Naive thymus-derived CD4-positive, alpha-beta T cell (primary cell): ENCODE measurements around the gene SUPT6H. TPM values are rescaled to one million over a fixed set of nuclear protein-coding genes. Genes with fewer than 3 reads are reported as not detected.

Experiments used
- ATAC-seq: fragments of 150-1000 bp; cut with Tn5 transposase; 2 replicates; pipeline ENCODE4 v1.10.0; 2021; ENCODE audit warnings: mild to moderate bottlenecking, moderate library complexity
- CTCF ChIA-PET: fragments of 350-600 bp; sonication (Branson Sonifier 250); formaldehyde crosslinking; loops from one replicate; lab custom pipeline; 2021; ENCODE audit warnings: antibody characterized with exemption; lab: Charles Lee
- POLR2A ChIA-PET: fragments of 350-600 bp; sonication (Branson Sonifier 250); formaldehyde crosslinking; loops from one replicate; lab custom pipeline; 2021; ENCODE audit warnings: antibody characterized with exemption, inconsistent platforms; lab: Charles Lee
- DNase-seq, 9 donors: peaks; one replicate each; pipeline versions ENCODE4 v3.0.0 to v3.0.0-alpha.2; 2020 to 2022; ENCODE audit warnings: mixed read lengths in 1 of 9
- H3K27ac ChIP-seq: one replicate; pipeline ENCODE4 v1.7.0; 2013; ENCODE audit warnings: mild to moderate bottlenecking, low read depth, low read length, moderate library complexity
- H3K27me3 ChIP-seq, 2 donors: one replicate each; pipeline ENCODE4 v1.7.0; 2013; ENCODE audit warnings: low read length in 2 of 2, mild to moderate bottlenecking in 2 of 2, moderate library complexity in 2 of 2; ENCODE audit not compliant: control insufficient read depth in 2 of 2, insufficient read depth in 2 of 2
- H3K36me3 ChIP-seq, 3 experiments: 1 replicate in 2 of 3; 2 replicates in 1 of 3; pipeline ENCODE4 v1.7.0; 2013; ENCODE audit warnings: low read length in 3 of 3, mild to moderate bottlenecking in 3 of 3, moderate library complexity in 1 of 3; ENCODE audit not compliant: insufficient read depth in 3 of 3, control insufficient read depth in 2 of 3
- H3K4me1 ChIP-seq, 2 donors: one replicate each; pipeline ENCODE4 v1.7.0; 2013; ENCODE audit warnings: low read length in 2 of 2, mild to moderate bottlenecking in 2 of 2, moderate library complexity in 1 of 2; ENCODE audit not compliant: control insufficient read depth in 2 of 2, insufficient read depth in 2 of 2
- H3K4me3 ChIP-seq: 2 replicates; pipeline ENCODE4 v1.7.0; 2013; ENCODE audit warnings: mild to moderate bottlenecking, low read length
- H3K9me3 ChIP-seq, 3 experiments: 1 replicate in 2 of 3; 2 replicates in 1 of 3; pipeline ENCODE4 v1.7.0; 2013; ENCODE audit warnings: low read length in 3 of 3; ENCODE audit not compliant: control insufficient read depth in 2 of 3
- H3K27ac Mint-ChIP-seq, 9 donors: one replicate each; pipeline ENCODE4 v1.8.0; 2020 to 2022; ENCODE audit warnings: mixed read lengths in 9 of 9, mild to moderate bottlenecking in 8 of 9, moderate library complexity in 5 of 9, inconsistent platforms in 2 of 9
- H3K27me3 Mint-ChIP-seq, 5 donors: one replicate each; pipeline ENCODE4 v1.8.0; 2021 to 2022; ENCODE audit warnings: mixed read lengths in 5 of 5, mild to moderate bottlenecking in 1 of 5
- H3K36me3 Mint-ChIP-seq, 5 donors: one replicate each; pipeline ENCODE4 v1.8.0; 2020 to 2022; ENCODE audit warnings: mixed read lengths in 5 of 5, mild to moderate bottlenecking in 3 of 5, inconsistent platforms in 1 of 5
- H3K4me1 Mint-ChIP-seq, 7 donors: one replicate each; pipeline ENCODE4 v1.8.0; 2020 to 2022; ENCODE audit warnings: mixed read lengths in 7 of 7, mild to moderate bottlenecking in 3 of 7, inconsistent platforms in 1 of 7
- H3K4me3 Mint-ChIP-seq, 10 donors: one replicate each; pipeline ENCODE4 v1.8.0; 2020 to 2022; ENCODE audit warnings: mild to moderate bottlenecking in 10 of 10, mixed read lengths in 10 of 10, moderate library complexity in 6 of 10, inconsistent platforms in 2 of 10
- H3K9me3 Mint-ChIP-seq, 11 donors: one replicate each; pipeline ENCODE4 v1.8.0; 2020 to 2022; ENCODE audit warnings: mixed read lengths in 11 of 11, mild to moderate bottlenecking in 4 of 11, inconsistent platforms in 1 of 11, moderate library complexity in 1 of 11
- intact Hi-C, 2 donors: fragments of 100-400 bp; cut with micrococcal nuclease; formaldehyde crosslinking; loops; one replicate each; pipeline ENCODE4 v1.15.1; 2023
- polyA plus RNA-seq, 2 donors: library from polyadenylated mRNA; unstranded; fragments of 300-500 nt; fragmentation: Illumina TruSeq; gene quantifications; one replicate each; pipeline ENCODE4 v1.2.3, GENCODE V29; 2021
- total RNA-seq, 6 experiments: library from RNA in 5 of 6; stranded (reverse) in 5 of 6; gene quantifications; 1 replicate in 5 of 6; 2 replicates in 1 of 6; pipeline ENCODE4 v1.2.3 and lab custom pipeline; 2021 to 2026

The SUPT6H gene
- total and polyA plus RNA-seq, 7 experiments from 2014 or later, result 9.8 to 132 (median 92.9) TPM

DNA sequence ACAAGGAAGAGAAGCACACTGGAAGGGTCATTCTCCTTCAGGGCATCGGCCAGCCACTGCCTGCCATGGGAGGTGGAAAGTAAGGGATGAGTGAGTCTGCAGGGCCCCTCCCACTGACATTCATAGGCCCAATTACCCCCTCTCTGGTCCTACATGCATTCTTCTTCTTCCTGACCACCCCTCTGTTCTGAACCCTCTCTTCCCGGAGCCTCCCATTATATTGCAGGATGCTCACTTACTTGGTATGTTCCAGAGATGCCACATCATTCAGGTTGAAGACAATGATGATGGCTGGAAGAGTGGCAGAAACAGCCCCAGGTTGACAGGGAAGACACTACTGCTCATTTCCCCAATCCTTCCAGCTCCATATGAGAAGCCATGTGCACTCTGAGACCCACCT is 53.2 kb downstream of the SUPT6H start:
- peaks cover 15 to 17% of the 10 kb centered on the region in 2 donors for H3K4me1 ChIP-seq
- Mint-ChIP-seq H3K27me3 (peaks cover 0 to 26% (median 6%) of the 10 kb centered on the region in 5 donors), H3K4me3 (peak overlapping the region in 1 of 10 donors; percentile 21), H3K9me3 (peaks cover 0 to 2% (median 0%) of the 10 kb centered on the region in 11 donors), H3K27ac (peak overlapping the region in 3 of 9 donors; percentile 19 to 41 (median 26)), H3K4me1 (peaks cover 21 to 52% (median 35%) of the 10 kb centered on the region in 7 donors), H3K36me3 (peaks cover 0 to 6% (median 5%) of the 10 kb centered on the region in 5 donors)
- intact Hi-C loops, result loop anchor here in 1 of 2 donors (5.0 kb wide), 1 partner anchor 37 kb away; no protein-coding TSS in a partner anchor
- H3K9me3 ChIP-seq, result no peaks in the 10 kb centered on the region
- POLR2A ChIA-PET, result interaction anchor here (1.0 to 2.6 kb wide), 3 partner anchors 13 to 237 kb away, joined by 3 to 10 read pairs (median 4); partner anchors contain the start of gene NEK8
- CTCF ChIA-PET, result interaction anchor here (0.6 kb wide), 2 partner anchors 49 to 77 kb away, joined by 3 to 6 read pairs; no protein-coding TSS in a partner anchor
- H3K4me3 ChIP-seq, result no peak overlapping the region
- H3K27me3 ChIP-seq, result no peaks in the 10 kb centered on the region
- DNase-seq (no peak), ATAC-seq (no peak)
- H3K36me3 ChIP-seq, result no peaks in the 10 kb centered on the region
- no peak overlapping the region for H3K27ac ChIP-seq

GRCh38 chr17:28716740-28717577 is 55.0 kb downstream of the SUPT6H start:
- H3K27ac ChIP-seq, result peak overlapping the region; percentile 52
- H3K4me1 ChIP-seq, result peaks cover 24 to 29% of the 10 kb centered on the region in 2 donors
- peaks cover 0 to 19% (median 16%) of the 10 kb centered on the region in 5 donors for H3K36me3 Mint-ChIP-seq
- peaks cover 7 to 10% (median 7%) of the 10 kb centered on the region in 3 experiments for H3K36me3 ChIP-seq
- peak in 3 of 9 donors; percentile 14 to 16 (median 16) for DNase-seq
- no peaks in the 10 kb centered on the region for H3K27me3 ChIP-seq
- ATAC-seq, result no peak
- peak overlapping the region in 3 of 9 donors; percentile 18 to 90 (median 69) for H3K27ac Mint-ChIP-seq
- H3K4me3 ChIP-seq, result no peak overlapping the region
- H3K9me3 ChIP-seq, result no peaks in the 10 kb centered on the region
- intact Hi-C loops, result loop anchor here in 1 of 2 donors (5.0 kb wide), 1 partner anchor 35 kb away; no protein-coding TSS in a partner anchor
- H3K4me1 Mint-ChIP-seq, result peaks cover 24 to 58% (median 38%) of the 10 kb centered on the region in 7 donors
- H3K9me3 Mint-ChIP-seq, result peaks cover 0 to 2% (median 0%) of the 10 kb centered on the region in 11 donors
- POLR2A ChIA-PET, result interaction anchor here (0.9 to 2.6 kb wide), 3 partner anchors 11 to 182 kb away, joined by 3 to 10 read pairs (median 3); partner anchors contain the start of gene NEK8
- peak overlapping the region in 8 of 10 donors; percentile 38 to 87 (median 68) for H3K4me3 Mint-ChIP-seq
- peaks cover 0 to 26% (median 6%) of the 10 kb centered on the region in 5 donors for H3K27me3 Mint-ChIP-seq
- CTCF ChIA-PET, result interaction anchor here (1.6 kb wide), 1 partner anchor 10 kb away, joined by 4 read pairs; no protein-coding TSS in a partner anchor

- DNase-seq (peak in 2 of 9 donors; percentile 18 to 21), ATAC-seq (no peak)
- H3K27me3 Mint-ChIP-seq, result peaks cover 0 to 24% (median 6%) of the 10 kb centered on the region in 5 donors
- H3K9me3 Mint-ChIP-seq, result peaks cover 0 to 2% (median 0%) of the 10 kb centered on the region in 11 donors
- CTCF ChIA-PET, result no interaction called here
- intact Hi-C loops, result loop anchor here in 1 of 2 donors (2.0 to 5.0 kb wide), 6 partner anchors 35 to 383 kb away; partner anchors contain the start of genes DHRS13, ERAL1, IFT20 and PIGS
- H3K27me3 ChIP-seq, result no peaks in the 10 kb centered on the region
- no peak within 1 kb of the TSS for H3K4me3 ChIP-seq
- H3K36me3 ChIP-seq, result peaks cover 14 to 17% (median 14%) of the 10 kb centered on the region in 3 experiments
- H3K27ac ChIP-seq, result peak within 1 kb of the TSS; percentile 52
- peaks cover 26 to 30% of the 10 kb centered on the region in 2 donors for H3K4me1 ChIP-seq
- POLR2A ChIA-PET, result interaction anchor here (2.5 to 4.8 kb wide), 3 partner anchors 7 to 56 kb away, joined by 10 to 59 read pairs (median 21); partner anchors contain the start of genes NEK8, PROCA1, SDF2 and SUPT6H
- peaks cover 0 to 23% (median 19%) of the 10 kb centered on the region in 5 donors for H3K36me3 Mint-ChIP-seq
- peak within 1 kb of the TSS; percentile 58 to 99 (median 76) for H3K4me3 Mint-ChIP-seq
- no peaks in the 10 kb centered on the region for H3K9me3 ChIP-seq
- peaks cover 17 to 57% (median 35%) of the 10 kb centered on the region in 7 donors for H3K4me1 Mint-ChIP-seq
- H3K27ac Mint-ChIP-seq, result peak within 1 kb of the TSS; percentile 59 to 97 (median 85)
Observed at GRCh38 chr17:28717578-28718332, 55.8 kb downstream of the SUPT6H start, which contains the start of gene RAB34. Gene RAB34 (minus strand): TSS chr17:28717868. CDS start chr17:28717266, 602 bp downstream.

GRCh38 chr17:28718333-28719020 is 56.5 kb downstream of the SUPT6H start:
- H3K4me1 ChIP-seq, result peaks cover 27 to 33% of the 10 kb centered on the region in 2 donors
- peaks cover 0 to 24% (median 6%) of the 10 kb centered on the region in 5 donors for H3K27me3 Mint-ChIP-seq
- no peak overlapping the region for H3K4me3 ChIP-seq
- CTCF ChIA-PET, result interaction anchor here (1.2 to 1.3 kb wide), 2 partner anchors 8 to 10 kb away, joined by 3 to 10 read pairs; partner anchors contain the start of gene NEK8
- H3K4me3 Mint-ChIP-seq, result peak overlapping the region; percentile 58 to 99 (median 74)
- DNase-seq, result no peak
- ATAC-seq, result no peak
- no peaks in the 10 kb centered on the region for H3K27me3 ChIP-seq
- POLR2A ChIA-PET, result interaction anchor here (1.0 to 4.8 kb wide), 11 partner anchors 7 to 233 kb away, joined by 3 to 96 read pairs (median 9); partner anchors contain the start of genes DHRS13, NEK8, PHF12 and PROCA1
- no peaks in the 10 kb centered on the region for H3K9me3 ChIP-seq
- H3K36me3 Mint-ChIP-seq, result peaks cover 0 to 26% (median 20%) of the 10 kb centered on the region in 5 donors
- H3K4me1 Mint-ChIP-seq, result peaks cover 15 to 61% (median 39%) of the 10 kb centered on the region in 7 donors
- peak overlapping the region; percentile 59 to 97 (median 85) for H3K27ac Mint-ChIP-seq
- peak overlapping the region; percentile 19 for H3K27ac ChIP-seq
- H3K36me3 ChIP-seq, result peaks cover 20 to 23% (median 22%) of the 10 kb centered on the region in 3 experiments
- H3K9me3 Mint-ChIP-seq, result peaks cover 0 to 2% (median 0%) of the 10 kb centered on the region in 11 donors
- intact Hi-C loops, result loop anchor here (1.0 to 5.0 kb wide), 12 partner anchors 7 to 576 kb away; partner anchors contain the start of genes NEK8 (in 2 of the 2), PROCA1 (in 2 of the 2), BLTP2 (in 1 of the 2) and DHRS13 (in 1 of the 2)

GRCh38 chr17:28719021-28719433 is 57.0 kb downstream of the SUPT6H start:
- Histone ChIP-seq H3K27me3 (no peaks in the 10 kb centered on the region), H3K27ac (peak overlapping the region; percentile 82), H3K4me1 (peaks cover 27 to 33% of the 10 kb centered on the region in 2 donors), H3K9me3 (no peaks in the 10 kb centered on the region), H3K4me3 (peak overlapping the region; percentile 82), H3K36me3 (peaks cover 20 to 25% (median 25%) of the 10 kb centered on the region in 3 experiments)
- intact Hi-C loops, result loop anchor here (1.0 to 5.0 kb wide), 12 partner anchors 8 to 575 kb away; partner anchors contain the start of genes NEK8 (in 2 of the 2), PROCA1 (in 2 of the 2), BLTP2 (in 1 of the 2) and DHRS13 (in 1 of the 2)
- H3K27me3 Mint-ChIP-seq, result peaks cover 0 to 24% (median 6%) of the 10 kb centered on the region in 5 donors
- ChIA-PET CTCF (interaction anchor here (0.8 to 10.6 kb wide), 7 partner anchors 8 to 233 kb away, joined by 3 to 331 read pairs (median 4); partner anchors contain the start of genes NEK8, PHF12 and TRAF4), POLR2A (interaction anchor here (0.6 to 4.8 kb wide), 26 partner anchors 8 to 1211 kb away, joined by 3 to 96 read pairs (median 6); partner anchors contain the start of genes BLTP2, DHRS13, FLOT2 and IFT20)
- ATAC-seq (no peak), DNase-seq (no peak)
- H3K9me3 Mint-ChIP-seq, result peaks cover 0 to 2% (median 0%) of the 10 kb centered on the region in 11 donors
- peaks cover 15 to 64% (median 44%) of the 10 kb centered on the region in 7 donors for H3K4me1 Mint-ChIP-seq
- H3K27ac Mint-ChIP-seq, result peak overlapping the region; percentile 97 to 99 (median 98)
- H3K36me3 Mint-ChIP-seq, result peaks cover 0 to 31% (median 23%) of the 10 kb centered on the region in 5 donors
- H3K4me3 Mint-ChIP-seq, result peak overlapping the region; percentile 94 to 99 (median 98)
